HG03520 (cell line): ENCODE results near the gene PTPRJ.

Experiments used
- ATAC-seq: cut with Tn5 transposase; IDR thresholded peaks from one replicate; pipeline ENCODE4 v1.9.1; 2021; ENCODE audit warnings: mild to moderate bottlenecking, moderate library complexity; ENCODE audit not compliant: unreplicated experiment

PTPRJ gene

DNA sequence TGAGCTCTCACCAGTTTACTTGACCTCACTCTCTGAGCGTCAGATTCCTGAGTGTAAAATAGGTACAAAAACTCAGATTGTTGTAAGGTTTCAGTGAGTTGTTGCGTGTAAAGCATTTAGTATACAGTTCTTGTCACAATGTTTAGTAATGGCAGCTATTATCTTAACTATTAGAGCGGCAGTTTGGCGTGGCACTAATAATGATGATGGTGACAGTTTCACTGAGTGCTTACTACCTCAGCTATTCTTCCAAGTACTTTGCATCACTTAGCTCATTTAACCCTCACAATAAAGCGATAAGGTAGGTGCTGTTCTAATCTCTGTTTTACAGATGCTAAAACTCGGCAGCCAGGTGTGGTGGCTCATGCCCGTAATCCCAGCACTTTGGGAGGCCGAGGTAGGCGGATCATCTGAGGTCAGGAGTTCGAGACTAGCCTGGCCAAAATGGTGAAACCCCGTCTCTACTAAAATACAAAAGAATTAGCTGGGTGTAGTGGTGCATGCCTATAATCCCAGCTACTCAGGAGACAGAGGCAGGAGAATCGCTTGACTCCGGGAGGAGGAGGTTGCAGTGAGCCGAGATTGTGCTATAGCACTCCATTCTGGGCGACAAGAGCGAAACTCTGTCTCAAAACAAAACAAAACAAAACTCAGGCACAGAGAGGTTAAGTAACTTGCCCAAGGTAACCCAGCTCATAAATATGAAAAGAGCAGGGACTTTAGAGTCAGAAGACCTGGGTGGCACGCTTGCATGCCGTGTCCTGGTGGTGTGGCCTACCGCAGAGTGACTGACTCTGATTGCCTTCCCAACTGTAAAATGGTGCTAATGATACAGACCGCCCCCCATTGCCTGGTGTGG is 76.2 kb downstream of the PTPRJ start:
- ATAC-seq, result no peak

DNA sequence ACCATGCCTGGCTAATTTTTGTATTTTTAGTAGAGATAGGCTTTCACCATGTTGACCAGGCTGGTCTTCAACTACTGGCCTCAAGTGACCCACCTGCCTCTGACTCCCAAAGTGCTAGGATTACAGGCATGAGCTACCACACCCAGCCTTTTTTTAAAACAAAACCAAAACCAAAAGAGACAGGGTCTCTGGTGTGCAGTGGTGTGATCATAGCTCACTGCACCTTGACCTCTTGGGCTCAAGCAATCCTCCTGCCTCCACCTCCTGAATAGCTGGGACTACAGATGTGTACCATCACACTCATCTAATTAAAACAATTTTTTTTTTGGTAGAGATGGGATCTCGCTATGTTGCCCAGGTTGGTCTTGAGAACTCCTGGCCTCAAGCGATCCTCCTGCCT is 77.7 kb downstream of the PTPRJ start:
- ATAC-seq, result no peak

GRCh38 chr11:48058788-48059187 is 78.4 kb downstream of the PTPRJ start:
- no peak for ATAC-seq

DNA sequence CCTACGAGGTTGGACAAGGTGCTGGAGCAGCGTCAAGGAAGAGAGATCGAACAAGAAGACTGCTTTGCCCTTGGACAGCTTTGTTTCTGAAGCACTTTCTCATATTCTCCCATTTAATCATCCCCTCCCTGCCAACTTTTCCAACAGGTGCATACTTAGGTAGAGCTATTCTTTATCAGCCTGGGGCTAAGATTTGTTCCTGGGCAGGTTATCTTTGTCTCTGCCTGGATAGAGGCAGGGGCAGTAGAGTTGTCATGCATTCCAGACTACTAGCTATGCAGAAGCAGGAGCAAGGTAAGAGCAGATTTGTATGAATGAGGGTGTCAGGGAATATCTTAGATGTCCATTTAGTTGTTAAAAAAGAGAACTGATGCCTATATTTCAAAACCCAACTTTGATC is 82.3 kb downstream of the PTPRJ start:
- ATAC-seq, result no peak

DNA sequence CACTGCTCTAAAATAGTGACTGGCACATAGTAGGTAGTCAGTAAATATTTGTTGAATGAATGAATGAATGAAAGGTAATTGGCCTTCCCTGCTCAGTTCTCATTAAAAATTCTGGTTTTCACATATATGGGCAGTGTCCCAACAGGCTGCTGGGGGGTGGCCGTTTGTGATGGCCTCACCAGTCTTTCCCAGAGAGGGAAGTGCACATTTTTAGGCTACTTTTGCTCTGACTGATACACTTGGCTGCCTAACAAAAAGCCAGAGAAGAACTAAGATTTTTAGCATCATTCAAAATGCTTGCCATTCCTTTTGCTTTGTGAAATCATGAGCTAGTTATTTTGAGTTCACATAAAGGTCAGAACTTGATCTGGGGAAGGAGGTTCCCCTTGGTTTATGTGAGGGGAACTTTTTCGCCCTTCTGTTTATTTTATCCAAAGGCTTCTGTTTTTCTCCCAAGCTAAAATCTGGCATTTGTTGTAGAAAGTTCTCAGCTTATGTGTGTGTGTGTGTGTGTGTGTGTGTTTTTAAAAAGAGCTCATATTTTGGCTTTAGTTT is 83.1 kb downstream of the PTPRJ start:
- no peak for ATAC-seq

DNA sequence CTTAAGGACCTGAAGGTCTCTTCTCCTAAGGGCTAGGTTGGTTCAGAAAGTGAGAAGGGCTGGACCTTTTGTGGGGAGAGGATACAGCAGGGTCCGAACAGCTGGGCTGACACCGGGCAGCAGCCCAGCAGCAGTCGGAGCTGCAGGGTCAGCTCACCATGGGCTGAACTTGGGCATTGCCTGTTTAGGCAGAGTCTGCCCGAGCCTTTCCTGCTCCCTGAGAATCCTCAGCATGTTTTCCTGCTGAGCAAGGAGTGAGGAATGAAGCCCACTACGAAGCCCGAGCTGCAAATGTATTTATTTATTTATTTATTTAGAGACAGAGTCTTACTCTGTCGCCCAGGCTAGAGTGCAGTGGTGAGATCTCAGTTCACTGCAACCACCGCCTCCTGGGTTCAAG is 83.9 kb downstream of the PTPRJ start:
- no peak for ATAC-seq

DNA sequence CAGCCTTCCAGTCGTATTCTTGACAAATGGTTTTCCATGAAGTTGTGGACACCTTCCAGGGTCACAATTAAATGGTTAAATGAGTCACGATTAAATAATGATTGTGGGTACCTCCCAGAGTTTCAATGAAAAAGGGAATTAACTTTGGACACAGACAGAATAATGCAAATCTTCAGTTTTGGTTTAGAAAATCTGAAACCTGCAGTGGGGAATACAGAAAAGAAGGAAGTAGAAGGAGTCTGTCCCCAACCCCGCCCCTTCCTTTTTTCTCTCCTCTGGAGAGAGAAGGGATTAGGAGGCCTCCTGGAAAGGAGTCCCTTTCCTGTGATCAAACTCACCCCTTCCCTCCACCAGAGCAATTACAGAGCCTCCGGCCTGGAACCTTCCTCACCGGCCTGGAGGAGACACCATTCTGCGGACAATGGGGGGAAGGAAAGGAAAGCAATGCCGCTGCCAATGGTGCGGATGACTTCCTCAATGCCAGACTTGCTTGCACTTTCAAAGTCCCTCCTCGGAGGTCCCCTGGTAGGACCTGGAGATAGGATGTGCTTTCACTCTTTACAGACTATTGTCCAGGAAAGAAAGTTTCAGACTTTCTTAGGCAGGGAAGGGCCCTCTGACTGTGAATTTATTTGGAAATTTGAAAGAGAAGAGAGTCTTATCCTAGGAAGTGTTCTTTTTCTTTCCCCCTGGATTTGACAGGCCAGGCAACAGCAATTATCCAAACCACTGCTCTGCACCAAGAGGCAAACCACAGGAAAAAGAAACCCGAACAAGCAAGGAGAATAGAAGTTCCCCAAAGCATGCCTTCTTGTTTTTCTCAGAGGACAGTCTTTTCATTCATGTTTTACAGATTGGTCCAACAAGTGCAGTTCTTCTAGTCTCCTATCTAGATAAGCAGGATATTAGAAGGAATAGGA is 86.8 kb downstream of the PTPRJ start:
- no peak for ATAC-seq

DNA sequence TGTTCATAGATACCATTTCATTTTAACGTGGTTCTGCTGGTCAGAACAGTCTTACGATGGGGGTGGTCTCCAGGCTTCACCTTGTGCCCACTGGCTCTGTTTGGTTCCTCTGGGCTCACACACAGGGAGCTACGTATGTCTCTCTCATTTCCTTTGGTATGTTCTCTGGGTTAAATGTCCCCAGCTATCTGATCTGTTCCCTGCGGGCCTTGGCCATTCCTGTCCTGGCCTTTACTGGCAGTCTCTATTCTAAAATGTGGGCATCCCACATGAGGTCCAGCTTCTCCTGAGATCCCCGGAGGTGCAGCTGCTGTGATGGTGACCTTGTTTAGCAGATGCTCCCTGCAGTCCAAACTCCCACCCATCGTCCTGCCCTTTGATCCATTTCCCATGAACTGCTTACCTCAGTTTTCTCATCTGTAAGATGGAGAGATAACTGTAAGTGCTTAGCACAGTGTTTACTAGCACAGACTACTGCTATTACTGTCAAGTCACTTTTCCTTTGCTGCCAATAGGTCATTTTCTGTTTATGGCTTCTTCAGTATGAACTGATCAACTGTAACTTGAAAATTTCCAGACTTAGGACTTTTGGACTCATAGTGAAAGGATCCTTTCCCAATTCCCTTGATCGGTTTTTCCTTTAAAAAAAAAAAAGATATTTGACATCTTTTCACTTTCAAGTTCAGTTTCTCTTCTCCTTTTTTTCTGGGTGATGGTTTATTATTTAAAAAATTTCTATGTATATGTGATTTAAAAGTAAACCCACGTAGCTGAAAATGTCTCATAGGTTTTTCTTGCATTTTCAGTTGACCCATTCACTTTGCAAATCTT is 92.9 kb downstream of the PTPRJ start:
- no peak for ATAC-seq

- no peak for ATAC-seq
These were observed 94.2 kb downstream of the PTPRJ start for GRCh38 chr11:48074425-48075181.

- ATAC-seq, result no peak
These were observed 95.3 kb downstream of the PTPRJ start for GRCh38 chr11:48075637-48076036.

- ATAC-seq, result no peak
These were observed 96.9 kb downstream of the PTPRJ start for GRCh38 chr11:48077251-48077650.

- ATAC-seq, result no peak
These were observed 98.3 kb downstream of the PTPRJ start for GRCh38 chr11:48078689-48079088.

DNA sequence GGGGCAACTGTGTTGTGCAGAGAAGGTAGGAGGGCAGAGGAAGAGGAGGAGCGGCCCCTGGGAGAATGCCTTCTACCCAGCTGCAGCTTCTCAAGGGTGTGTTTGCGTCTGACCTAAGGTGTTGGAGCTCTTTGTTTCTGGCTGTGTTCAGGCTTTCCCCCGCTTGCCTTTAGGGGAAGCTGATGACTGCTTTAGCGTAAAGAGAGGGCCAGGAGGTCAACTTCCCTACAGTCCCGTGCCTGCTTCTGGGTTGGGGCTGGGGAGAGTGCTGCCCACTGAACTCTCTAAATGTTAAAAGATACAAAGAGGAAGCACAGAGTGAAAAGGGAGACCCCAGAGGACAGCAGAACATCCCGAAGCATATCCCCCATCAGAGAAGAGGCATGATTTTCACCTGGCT is 99.2 kb downstream of the PTPRJ start:
- ATAC-seq, result no peak

DNA sequence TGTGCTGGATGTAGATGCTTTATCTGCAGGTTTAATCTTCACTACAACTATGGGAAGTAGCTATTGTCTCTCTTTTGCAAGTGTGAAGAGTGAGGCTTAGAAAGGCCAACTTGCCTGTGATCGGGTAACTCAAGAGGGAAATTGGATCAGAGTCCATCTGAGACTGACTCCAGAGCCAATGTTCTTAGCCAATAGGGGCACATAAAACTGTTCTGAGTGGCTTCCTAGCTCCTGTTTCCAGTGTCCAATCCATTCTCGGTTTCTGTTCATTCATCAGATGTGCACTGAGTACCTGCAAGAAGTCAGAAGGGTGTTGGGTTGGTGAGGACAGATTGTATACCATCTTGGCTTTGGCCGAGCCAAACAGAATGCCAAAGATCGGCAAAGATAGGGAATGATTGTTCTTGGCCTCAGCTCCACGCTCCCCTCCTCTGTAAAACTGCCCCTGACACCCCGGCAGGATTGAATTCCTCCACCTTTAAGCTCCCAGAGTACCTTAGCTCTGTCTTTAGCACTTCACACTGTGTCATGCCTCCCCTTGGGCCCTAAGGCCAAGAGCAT is 100.0 kb downstream of the PTPRJ start:
- no peak for ATAC-seq

GRCh38 chr11:48081151-48082010 is 101.0 kb downstream of the PTPRJ start:
- ATAC-seq, result no peak

DNA sequence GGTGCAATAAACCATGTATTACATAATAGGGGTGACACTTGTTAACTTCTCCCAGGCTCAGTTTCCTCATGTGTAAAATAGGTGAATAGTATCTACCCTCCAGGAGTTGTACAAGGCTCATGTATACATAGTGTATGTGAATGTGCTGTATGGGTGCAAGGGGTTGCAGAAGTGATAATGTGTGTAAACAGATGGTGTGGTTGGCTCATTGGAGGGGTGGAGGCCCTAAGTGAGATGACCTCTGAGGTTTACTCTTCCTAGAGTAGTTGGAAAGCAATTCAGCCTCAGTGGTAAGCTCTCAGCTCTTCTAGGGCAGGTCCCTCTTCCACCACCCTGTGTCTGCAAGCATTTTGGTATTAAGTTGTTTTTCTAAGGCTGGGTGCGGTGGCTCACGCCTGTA is 102.4 kb downstream of the PTPRJ start:
- no peak for ATAC-seq

- no peak for ATAC-seq
These were observed 103.1 kb downstream of the PTPRJ start for GRCh38 chr11:48083421-48083820.

- ATAC-seq, result no peak
These were observed 105.3 kb downstream of the PTPRJ start for GRCh38 chr11:48085688-48086087.

DNA sequence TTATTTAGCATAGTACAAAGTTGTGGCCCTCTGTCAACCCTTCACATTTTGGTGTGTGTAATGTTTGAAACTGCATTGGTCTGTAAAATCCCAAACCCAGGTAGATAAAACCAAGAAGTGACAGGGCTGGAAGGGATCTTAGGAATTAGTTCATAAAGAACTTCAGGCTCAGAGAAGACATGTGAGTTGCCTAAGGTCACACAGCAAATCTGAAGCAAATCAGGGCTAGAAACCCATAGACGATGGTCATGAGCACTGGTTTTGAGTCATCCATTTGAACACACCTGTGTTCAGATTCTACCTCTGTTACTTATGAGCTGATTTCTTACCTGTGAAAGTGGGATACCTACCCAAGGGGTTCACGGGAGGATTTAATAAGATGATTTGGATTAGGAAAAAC is 107.1 kb downstream of the PTPRJ start:
- ATAC-seq, result no peak
